Astrocyte (in vitro differentiated cells and primary cell): ENCODE results near the gene LGR6.

Experiments
- CTCF ChIP-seq: IDR thresholded peaks from 2 replicates; pipeline ENCODE4 v1.5.1; 2011; ENCODE audit warnings: low read depth, mild to moderate bottlenecking, inconsistent platforms, low read length, moderate library complexity; ENCODE audit not compliant: insufficient read depth
- EZH2 ChIP-seq: IDR thresholded peaks from 2 replicates; pipeline ENCODE4 v1.6.1; 2012; ENCODE audit warnings: mild to moderate bottlenecking, low read length, inconsistent platforms; ENCODE audit not compliant: insufficient read depth

- TF ChIP-seq CTCF (no peak), EZH2 (no peak)
These were observed 86.2 kb downstream of the LGR6 start for GRCh38 chr1:202279806-202280205.
